Loucy (cell line): ENCODE data around the gene SLCO1B3.

ENCODE experiments used
- H2AFZ ChIP-seq: fragments of 200-600 bp; sonication (generic); 2 replicates; pipeline ENCODE4 v1.6.0; 2016; ENCODE audit warnings: antibody characterized with exemption, mild to moderate bottlenecking, low read length, moderate library complexity
- H3F3A ChIP-seq: fragments of 200-600 bp; 2 replicates; pipeline ENCODE4 v1.6.0; 2016; ENCODE audit warnings: antibody characterized with exemption, low read depth, mild to moderate bottlenecking
- H3K27me3 ChIP-seq: fragments of 200-600 bp; sonication (generic); 2 replicates; pipeline ENCODE4 v1.6.1; 2014; ENCODE audit warnings: low read length, mild to moderate bottlenecking; ENCODE audit not compliant: insufficient read depth, poor library complexity, severe bottlenecking
- H3K36me3 ChIP-seq: fragments of 200-600 bp; sonication (generic); 2 replicates; pipeline ENCODE4 v1.6.1; 2016; ENCODE audit warnings: low read length; ENCODE audit not compliant: insufficient read depth
- H3K4me1 ChIP-seq: fragments of 200-600 bp; sonication (generic); 2 replicates; pipeline ENCODE4 v1.5.1; 2014; ENCODE audit warnings: low read length, mild to moderate bottlenecking; ENCODE audit not compliant: insufficient read depth, poor library complexity, severe bottlenecking
- H3K4me2 ChIP-seq: fragments of 200-600 bp; sonication (generic); 2 replicates; pipeline ENCODE4 v1.6.0; 2014; ENCODE audit warnings: antibody characterized with exemption, low read length, low read depth, mild to moderate bottlenecking; ENCODE audit not compliant: poor library complexity, severe bottlenecking
- H3K4me3 ChIP-seq: fragments of 200-600 bp; sonication (generic); 2 replicates; pipeline ENCODE4 v1.5.1; 2014; ENCODE audit warnings: low read length, mild to moderate bottlenecking, mixed read lengths; ENCODE audit not compliant: poor library complexity, severe bottlenecking
- H3K79me2 ChIP-seq: fragments of 200-600 bp; sonication (generic); 2 replicates; pipeline ENCODE4 v1.6.1; 2014; ENCODE audit warnings: low read length; ENCODE audit not compliant: insufficient read depth
- H3K9ac ChIP-seq: fragments of 200-600 bp; sonication (generic); 2 replicates; pipeline ENCODE4 v1.6.0; 2014; ENCODE audit warnings: mild to moderate bottlenecking, low read depth, low read length, moderate library complexity; ENCODE audit not compliant: poor library complexity, severe bottlenecking
- H3K9me2 ChIP-seq: fragments of 200-600 bp; sonication (generic); replicated peaks from 2 replicates; pipeline ENCODE4 v1.6.1; 2016; ENCODE audit warnings: low read depth, low read length, mixed read lengths
- H3K9me3 ChIP-seq: fragments of 200-600 bp; sonication (generic); 2 replicates; pipeline ENCODE4 v1.6.1; 2014; ENCODE audit warnings: mild to moderate bottlenecking, antibody characterized with exemption, low read length, low read depth; ENCODE audit not compliant: insufficient read depth
- H4K20me1 ChIP-seq: fragments of 200-600 bp; sonication (generic); 2 replicates; pipeline ENCODE4 v1.6.0; 2014; ENCODE audit warnings: antibody characterized with exemption, low read length, mild to moderate bottlenecking; ENCODE audit not compliant: insufficient read depth, poor library complexity, severe bottlenecking
- CTCF ChIP-seq: fragments of 200-600 bp; sonication (generic); conservative IDR thresholded peaks from 2 replicates; pipeline ENCODE4 v1.5.1; 2014; ENCODE audit warnings: mild to moderate bottlenecking, antibody characterized with exemption, low read length
- EZH2phosphoT487 ChIP-seq: fragments of 200-600 bp; IDR thresholded peaks from 2 replicates; pipeline ENCODE4 v1.6.1; 2018; ENCODE audit warnings: antibody characterized with exemption, mild to moderate bottlenecking, moderate library complexity, borderline replicate concordance

The SLCO1B3 gene

GRCh38 chr12:20865873-20866272 is 55.4 kb downstream of the SLCO1B3 start:
- no peaks in the 10 kb centered on the region for H3K9me3 ChIP-seq
- H3K4me1 ChIP-seq, result no peaks in the 10 kb centered on the region
- no peak overlapping the region for H3K4me3 ChIP-seq
- no peaks in the 10 kb centered on the region for H3F3A ChIP-seq
- no peak overlapping the region for H3K4me2 ChIP-seq
- H3K27me3 ChIP-seq, result no peaks in the 10 kb centered on the region
- H3K9me2 ChIP-seq, result no peaks in the 10 kb centered on the region
- H3K36me3 ChIP-seq, result no peaks in the 10 kb centered on the region
- no peaks in the 10 kb centered on the region for H4K20me1 ChIP-seq
- no peak overlapping the region for H2AFZ ChIP-seq
- no peak overlapping the region for H3K9ac ChIP-seq
- no peaks in the 10 kb centered on the region for H3K79me2 ChIP-seq
- TF ChIP-seq EZH2phosphoT487 (no peak), CTCF (no peak)

GRCh38 chr12:20868277-20868676 is 57.8 kb downstream of the SLCO1B3 start:
- Histone ChIP-seq H3K27me3 (no peaks in the 10 kb centered on the region), H4K20me1 (no peaks in the 10 kb centered on the region), H3K79me2 (no peaks in the 10 kb centered on the region), H3K4me2 (no peak overlapping the region), H3K36me3 (no peaks in the 10 kb centered on the region), H2AFZ (no peak overlapping the region), H3K9me3 (no peaks in the 10 kb centered on the region), H3K9me2 (no peaks in the 10 kb centered on the region), H3F3A (no peaks in the 10 kb centered on the region), H3K9ac (no peak overlapping the region), H3K4me1 (no peaks in the 10 kb centered on the region), H3K4me3 (no peak overlapping the region)
- TF ChIP-seq EZH2phosphoT487 (no peak), CTCF (no peak)

DNA sequence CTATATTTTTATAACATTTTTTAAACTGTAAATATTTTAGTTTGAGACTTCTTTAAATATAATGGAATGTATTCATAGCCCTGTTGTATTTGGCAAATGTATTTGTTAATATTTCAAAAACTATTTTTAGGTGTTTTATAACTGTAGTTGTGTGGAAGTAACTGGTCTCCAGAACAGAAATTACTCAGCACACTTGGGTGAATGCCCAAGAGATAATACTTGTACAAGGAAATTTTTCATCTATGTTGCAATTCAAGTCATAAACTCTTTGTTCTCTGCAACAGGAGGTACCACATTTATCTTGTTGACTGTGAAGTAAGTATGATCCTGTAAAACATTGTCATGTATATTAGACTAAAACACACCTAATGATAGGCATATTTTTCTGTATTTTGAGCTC is 72.8 kb downstream of the SLCO1B3 start:
- Histone ChIP-seq H3K9ac (no peak overlapping the region), H2AFZ (no peak overlapping the region), H4K20me1 (no peaks in the 10 kb centered on the region), H3K4me2 (no peak overlapping the region), H3K4me3 (no peak overlapping the region), H3K4me1 (no peaks in the 10 kb centered on the region), H3K27me3 (no peaks in the 10 kb centered on the region), H3K36me3 (no peaks in the 10 kb centered on the region), H3K9me3 (no peaks in the 10 kb centered on the region), H3F3A (no peaks in the 10 kb centered on the region), H3K79me2 (no peaks in the 10 kb centered on the region), H3K9me2 (no peaks in the 10 kb centered on the region)
- TF ChIP-seq CTCF (no peak), EZH2phosphoT487 (no peak)
